Measurements from ENCODE around the gene SCP2D1. TPM values are rescaled to one million over a fixed set of nuclear protein-coding genes. Genes with fewer than 3 reads are reported as not detected.

The SCP2D1 gene
- total RNA-seq, 1 experiment from 2014 or later = not detected

DNA sequence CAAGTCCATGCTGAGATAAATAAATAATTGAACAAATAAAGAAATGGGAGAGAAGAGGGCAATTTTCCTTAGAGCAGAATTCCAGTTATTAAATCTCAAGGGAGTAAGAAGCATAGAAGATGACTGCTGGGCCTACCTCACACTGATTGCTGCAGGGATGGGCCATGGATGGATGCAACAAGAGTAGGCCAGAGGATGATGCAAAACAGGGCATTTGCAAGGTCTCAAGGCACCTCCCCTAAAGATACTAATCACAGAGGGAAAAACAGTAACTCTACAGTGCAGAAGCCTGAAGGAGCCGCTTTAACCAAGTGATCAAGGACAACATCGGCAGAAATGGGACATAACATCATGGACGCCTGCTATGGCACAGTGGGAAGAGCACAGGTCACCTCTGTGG, 1.7 kb upstream of the SCP2D1 start:
- no peak for DNase-seq (ENCODE audit: low read depth)

DNA sequence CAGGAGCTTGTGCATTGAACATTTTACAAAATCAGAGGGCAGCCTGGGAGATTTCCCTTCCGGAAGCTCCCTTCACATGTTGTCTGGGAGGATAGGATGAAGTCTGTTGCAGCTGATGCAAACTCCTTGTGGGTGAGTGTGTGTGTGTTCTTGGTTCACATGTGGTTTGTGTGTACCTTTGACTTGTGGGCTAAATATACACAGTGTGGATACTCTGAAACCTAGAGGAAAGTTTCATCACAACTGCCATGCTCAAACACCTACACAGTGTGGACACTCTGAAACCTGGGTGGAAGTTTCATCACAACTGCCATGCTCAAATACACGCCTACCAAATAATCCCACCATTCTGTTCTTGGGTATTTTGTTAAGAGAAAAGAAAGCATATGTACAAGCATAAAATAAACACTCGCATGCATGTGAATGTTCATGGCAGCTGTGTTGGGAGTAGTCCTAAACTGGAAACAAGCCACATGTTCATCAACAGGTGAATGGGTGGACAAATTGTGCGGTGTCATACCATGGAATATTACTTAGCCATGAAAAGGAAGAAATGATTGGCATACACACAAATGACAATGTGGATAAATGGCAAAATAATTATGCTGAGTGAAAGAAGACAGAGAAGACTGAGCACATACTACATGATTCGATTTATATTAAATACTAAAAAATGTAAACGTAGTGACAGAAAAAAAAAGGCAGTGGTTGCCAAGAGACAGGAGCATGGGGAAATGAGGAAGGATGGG, 1.8 kb downstream of the SCP2D1 start:
- DNase-seq (ENCODE audit: low read depth) = no peak

DNA sequence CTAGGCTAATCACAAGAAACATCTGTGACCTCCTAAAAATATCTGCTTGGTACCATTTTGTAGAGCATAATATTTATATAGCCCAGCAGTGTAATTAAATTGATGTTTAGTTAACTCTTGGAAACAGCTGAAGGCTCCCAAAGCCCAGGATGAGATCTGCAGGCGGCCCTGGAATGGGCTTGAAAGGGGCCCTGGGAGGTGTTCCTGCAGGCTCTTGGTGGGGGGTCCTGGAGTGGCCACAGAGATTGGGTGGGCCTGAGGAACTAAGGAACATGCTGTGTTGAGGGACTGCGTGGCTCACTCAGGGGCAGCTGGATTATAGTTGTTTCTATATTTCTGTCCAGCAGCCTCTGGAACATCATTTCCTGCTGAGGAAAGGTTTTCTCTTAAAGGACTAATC, 9.2 kb downstream of the SCP2D1 start:
- DNase-seq (ENCODE audit: low read depth) = no peak

- peak; percentile 13 for DNase-seq (ENCODE audit: low read depth)
Measured at GRCh38 chr20:18831830-18832499, 18.4 kb downstream of the SCP2D1 start.

- no peak for DNase-seq (ENCODE audit: low read depth)
Measured at GRCh38 chr20:18832546-18833200, 19.1 kb downstream of the SCP2D1 start.

DNA sequence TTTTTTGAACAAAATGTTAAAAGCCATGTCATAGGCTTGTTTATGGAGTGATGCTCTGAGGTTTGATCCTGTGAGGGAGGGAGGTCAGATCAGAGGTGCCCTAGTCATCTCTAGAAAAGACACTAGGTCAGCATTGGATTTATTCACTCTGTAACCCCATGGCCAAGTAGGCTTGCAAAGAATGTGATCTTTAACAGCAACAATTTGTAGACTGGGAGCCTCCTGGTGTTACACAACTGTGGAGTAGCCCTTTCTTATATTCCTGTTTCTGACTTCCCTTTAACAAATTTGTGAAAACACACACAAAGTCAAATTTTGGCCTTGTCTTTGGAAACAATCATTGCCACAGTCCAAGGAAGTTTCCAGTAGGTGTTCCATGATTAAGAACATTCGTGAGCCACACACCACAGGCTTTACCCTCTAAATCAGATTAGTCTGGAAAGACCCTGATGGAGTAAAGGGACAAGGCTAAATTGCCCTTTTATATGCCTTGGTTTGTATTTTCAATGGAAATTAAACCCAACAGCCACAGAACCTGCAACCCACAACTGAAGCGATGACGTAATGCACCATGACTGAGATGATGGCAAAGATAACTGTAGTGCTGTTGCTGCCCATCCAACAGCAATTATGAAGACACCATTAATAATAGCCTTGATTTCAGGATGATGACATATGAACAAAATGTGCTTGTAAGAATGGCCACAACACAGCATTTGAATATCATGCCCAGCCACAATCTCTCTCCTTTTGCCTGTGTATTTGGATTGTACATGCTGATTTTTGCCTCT, 22.1 kb downstream of the SCP2D1 start:
- DNase-seq (ENCODE audit: low read depth) = no peak

DNA sequence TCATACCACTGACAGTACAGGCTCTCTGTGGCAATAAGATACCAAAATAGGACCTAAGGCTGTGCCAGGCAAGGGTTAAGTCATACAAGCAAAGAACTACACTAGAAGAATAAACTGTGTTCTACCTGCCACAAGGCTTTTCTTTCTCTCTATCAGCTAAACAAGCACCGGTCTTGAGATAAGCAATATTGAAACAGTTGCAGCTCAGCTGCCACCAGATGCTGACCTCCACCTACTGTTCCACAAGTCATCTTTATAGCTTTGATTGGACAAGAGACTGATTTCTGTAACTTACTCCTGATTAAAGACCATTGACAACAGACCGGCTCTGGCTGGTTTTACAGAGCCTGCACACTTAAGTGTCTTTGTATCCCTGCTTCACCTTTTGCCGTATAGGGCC, 24.1 kb downstream of the SCP2D1 start:
- no peak for DNase-seq (ENCODE audit: low read depth)

DNA sequence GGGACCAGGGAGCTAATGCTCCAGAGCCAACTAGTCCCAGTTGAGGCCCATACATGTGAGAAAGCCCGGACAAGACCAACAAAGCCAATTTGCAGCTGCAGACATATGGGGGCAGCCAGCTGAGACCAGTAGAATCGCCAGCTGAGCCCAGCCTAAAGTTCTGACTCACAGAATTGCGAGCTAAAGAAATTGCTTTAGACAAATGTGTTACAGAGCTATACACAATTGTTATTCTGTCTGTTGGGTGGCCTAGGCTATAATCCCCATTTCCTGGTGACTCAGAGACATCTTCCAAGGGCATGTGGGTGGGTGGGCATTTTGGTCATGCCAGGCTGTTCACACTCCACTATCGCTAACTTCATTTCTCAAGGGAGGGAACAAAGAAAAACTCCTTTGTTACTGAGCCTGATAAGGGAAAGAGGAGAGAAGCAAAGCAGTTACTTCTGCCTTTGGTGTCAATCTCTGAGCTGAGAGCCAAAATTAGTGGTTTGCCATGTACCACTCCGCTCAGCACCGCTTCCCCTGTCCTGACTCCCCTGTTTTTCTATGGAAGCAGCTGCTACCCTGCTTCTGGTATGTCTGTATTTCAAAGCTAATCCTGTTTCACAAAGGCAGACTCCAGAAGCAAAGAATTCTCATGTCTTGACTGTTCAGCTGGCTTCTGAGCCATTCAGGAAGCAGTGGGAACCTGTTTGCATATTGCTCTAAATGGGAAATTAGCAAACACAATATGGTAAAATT, 26.1 kb downstream of the SCP2D1 start:
- peak; percentile 5 for DNase-seq (ENCODE audit: low read depth)

- no peak for DNase-seq (ENCODE audit: low read depth)
Measured at GRCh38 chr20:18840248-18840645, 26.7 kb downstream of the SCP2D1 start.

DNA sequence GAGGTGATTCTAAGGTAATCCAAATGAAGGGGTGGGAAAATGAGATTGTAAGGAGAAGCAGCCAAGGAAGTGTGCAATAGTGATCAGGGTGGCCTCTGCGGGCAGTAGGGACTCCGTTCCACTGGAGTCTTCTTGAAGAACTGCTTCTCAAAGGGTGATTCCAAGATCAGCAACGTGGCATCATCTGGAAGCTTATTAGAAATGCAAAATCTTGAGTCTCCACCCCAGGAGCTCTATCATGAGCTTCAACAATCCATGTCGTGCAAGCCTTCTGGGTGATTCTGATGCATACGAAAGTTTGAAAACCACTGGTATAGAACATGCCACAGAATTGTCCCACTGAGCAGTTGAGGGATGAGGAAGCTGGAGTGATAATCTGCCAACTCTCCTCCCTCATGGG, 31.4 kb downstream of the SCP2D1 start:
- no peak for DNase-seq (ENCODE audit: low read depth)

GRCh38 chr20:18847226-18847755, 33.7 kb downstream of the SCP2D1 start:
- no peak for DNase-seq (ENCODE audit: low read depth)

DNA sequence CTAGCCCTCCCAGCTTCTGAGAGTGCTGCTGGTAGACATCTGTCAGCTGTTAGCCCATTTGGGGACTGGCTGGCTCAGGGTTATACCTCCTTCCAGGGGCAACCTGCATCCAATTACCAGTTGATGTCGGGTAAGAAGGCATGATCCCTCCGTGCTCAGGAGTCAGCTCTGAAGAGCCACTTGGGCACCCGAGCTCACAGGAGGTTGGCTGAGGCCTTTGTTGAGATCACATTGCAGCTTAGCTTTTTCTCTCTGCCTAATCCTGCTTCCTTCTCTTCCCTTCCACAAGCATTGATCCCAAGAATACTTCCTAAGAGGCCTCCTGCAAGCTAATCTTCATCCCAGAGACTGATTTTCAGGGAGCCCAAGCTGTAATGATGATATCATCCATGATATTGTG, 35.5 kb downstream of the SCP2D1 start:
- DNase-seq (ENCODE audit: low read depth) = no peak

DNA sequence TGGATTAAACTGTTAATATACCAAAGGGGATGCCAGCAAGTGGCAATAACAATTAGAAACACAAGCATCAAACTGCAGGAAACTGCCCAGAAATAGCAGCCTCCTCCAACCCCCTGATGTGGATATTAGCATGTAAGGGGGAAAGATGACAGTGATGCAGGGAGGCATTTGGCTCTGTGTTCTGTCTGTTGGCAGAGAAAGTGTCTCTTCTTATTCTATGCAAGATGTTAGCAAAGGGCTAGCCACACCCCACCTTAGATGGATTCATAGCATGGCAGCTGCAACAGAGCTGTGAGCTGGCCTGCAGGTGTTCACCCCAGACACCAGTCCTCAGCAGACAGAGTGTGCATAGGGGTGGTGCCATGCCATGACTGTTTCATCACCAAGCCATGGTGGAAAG, 38.0 kb downstream of the SCP2D1 start:
- no peak for DNase-seq (ENCODE audit: low read depth)

DNA sequence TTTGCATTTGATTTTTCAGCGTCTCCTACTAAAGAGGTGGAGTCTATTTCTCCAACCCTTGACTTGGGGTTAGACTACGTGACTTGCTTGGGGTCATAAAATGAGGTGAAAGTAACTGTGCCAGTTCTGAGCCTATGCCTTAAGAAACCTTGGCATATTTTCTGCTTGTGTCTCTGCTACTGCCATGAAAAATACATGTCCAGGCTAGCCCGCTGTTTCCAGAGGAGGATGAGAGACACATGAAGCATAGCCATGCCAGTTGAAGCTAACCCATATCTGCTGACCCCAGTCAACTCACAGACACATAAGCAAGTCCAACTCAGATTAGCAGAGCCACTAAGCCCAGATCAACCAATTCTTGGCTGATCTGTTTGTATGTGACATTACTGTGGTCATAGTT, 38.7 kb downstream of the SCP2D1 start:
- no peak for DNase-seq (ENCODE audit: low read depth)

DNA sequence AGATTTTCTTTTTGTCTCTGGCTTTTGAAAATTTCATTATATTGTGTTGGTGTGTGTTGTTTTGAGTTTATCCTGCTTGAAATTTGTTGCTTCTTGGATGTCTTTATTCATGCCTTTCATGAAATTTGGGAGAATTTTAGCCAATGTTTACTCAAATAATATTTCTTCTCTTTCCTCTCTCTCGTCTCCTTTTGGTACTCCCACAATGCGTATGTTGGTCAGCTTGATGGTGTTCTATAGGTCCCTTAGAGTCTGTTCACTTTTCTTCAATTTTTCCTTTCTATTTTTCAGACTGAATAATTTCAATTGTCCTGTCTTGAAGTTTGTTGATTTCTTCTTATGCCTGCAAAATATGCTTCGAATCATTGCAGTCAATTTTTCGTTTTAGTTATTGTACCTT, 39.6 kb downstream of the SCP2D1 start:
- no peak for DNase-seq (ENCODE audit: low read depth)

- DNase-seq (ENCODE audit: low read depth) = no peak
Measured at GRCh38 chr20:18853946-18854646, 40.5 kb downstream of the SCP2D1 start.

GRCh38 chr20:18855882-18856281, 42.3 kb downstream of the SCP2D1 start:
- DNase-seq (ENCODE audit: low read depth) = no peak

DNA sequence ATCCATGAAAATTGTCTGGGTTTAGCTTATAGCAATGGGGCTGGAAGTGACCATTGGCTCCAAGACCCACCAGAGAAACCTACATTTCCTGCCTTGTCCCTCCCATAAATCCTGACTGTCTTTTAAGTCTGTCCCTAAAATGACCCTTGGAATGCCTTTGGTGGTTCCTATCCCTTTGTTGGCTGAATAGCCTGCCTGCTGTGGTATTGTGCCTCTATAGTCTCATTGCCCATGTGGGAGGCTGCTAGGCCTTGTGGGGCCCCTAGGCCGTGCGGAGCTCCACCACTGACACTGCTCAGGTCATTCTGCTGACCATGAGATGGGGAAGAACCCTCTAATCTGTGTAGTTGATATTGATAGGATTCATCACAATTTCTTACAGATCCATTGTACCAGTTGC, 43.3 kb downstream of the SCP2D1 start:
- DNase-seq (ENCODE audit: low read depth) = no peak

GRCh38 chr20:18857640-18858039, 44.1 kb downstream of the SCP2D1 start:
- DNase-seq (ENCODE audit: low read depth) = no peak

DNA sequence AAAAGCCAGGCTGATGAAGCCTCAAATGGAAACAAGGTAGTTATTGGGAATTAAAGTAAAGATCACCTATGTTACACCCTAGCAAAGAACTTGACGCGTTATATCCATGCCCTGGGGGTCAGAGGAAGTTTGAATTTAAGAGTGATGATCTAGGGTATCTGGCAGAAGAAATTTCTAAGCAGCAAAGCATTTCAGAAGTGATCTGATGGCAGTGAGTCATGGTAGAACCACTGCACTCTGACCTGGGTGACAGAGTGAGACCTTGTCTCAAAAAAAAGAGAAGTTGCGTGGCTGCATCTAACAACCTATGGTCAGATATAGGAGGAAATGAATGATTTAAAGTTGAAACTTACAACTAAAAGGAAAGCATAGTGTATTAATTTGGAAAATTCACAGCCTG, 45.2 kb downstream of the SCP2D1 start:
- no peak for DNase-seq (ENCODE audit: low read depth)

Data from LHCN-M2 (cell line).